ENCODE results near the gene PLAAT2.

DNA sequence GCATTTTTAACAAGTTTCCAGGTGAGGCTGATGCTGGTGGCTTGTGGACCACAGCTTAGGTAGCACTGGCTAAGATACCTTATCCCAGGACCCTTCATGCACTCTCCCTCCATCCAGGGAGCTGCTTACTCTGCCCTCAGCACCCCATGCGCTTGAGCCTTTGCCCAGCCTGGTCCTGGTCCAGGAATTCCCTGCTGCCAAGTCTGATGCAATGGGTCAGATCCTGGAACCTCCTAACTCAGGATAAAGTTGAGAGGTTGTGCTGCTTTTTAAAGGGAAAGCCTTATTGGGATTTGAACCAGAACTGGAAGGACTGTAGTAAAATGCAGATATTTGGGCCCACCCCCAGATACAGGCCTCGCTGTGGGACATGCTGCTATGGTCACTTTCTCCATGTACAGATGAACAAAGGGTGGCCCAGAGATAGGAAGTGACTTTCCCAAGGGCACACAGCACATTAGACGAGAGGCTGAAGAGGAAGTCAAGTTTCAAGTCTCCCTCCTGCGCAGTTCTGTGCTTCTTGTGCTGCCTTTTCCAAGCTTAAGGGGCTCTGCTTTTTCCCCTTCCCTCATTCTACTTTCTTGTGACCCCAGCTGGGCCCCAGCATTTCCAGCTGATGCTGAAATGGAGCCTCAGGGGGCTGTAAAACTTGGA lies 58.1 kb downstream of the PLAAT2 start:
- TF ChIP-seq CTCF (IDR thresholded peaks at IDR 0.05) (no peak), POLR2A (IDR thresholded peaks at IDR 0.05) (no peak), POLR2AphosphoS5 (IDR thresholded peaks at IDR 0.05) (no peak)

Data from upper lobe of left lung (tissue), 4 donors.